Ovary (tissue), 9 donors: ENCODE data around the gene SGTA. TPM values are rescaled to one million over a fixed set of nuclear protein-coding genes. Genes with fewer than 3 reads are reported as not detected.

ENCODE experiments used
- DNase-seq, 5 donors: peaks; one replicate each; pipeline ENCODE4 v3.0.0-alpha.2; 2019 to 2020
- H3K27ac ChIP-seq, 2 donors: fragments of 200-600 bp; one replicate each; pipeline versions ENCODE4 v1.5.1 to v1.8.0; 2019 to 2022
- H3K27me3 ChIP-seq: fragments of 200-600 bp; one replicate; pipeline ENCODE4 v1.8.0; 2022
- H3K36me3 ChIP-seq: fragments of 200-600 bp; sonication (generic); one replicate; pipeline ENCODE4 v1.5.1; 2019
- H3K4me1 ChIP-seq: one replicate; pipeline ENCODE4 v1.8.1; 2013; ENCODE audit warnings: mild to moderate bottlenecking, moderate library complexity; ENCODE audit not compliant: insufficient read depth
- H3K4me3 ChIP-seq: fragments of 200-600 bp; sonication (generic); one replicate; pipeline ENCODE4 v1.5.1; 2017
- H3K9me3 ChIP-seq, 2 donors: fragments of 200-600 bp in 1 of 2; sonication (generic) in 1 of 2; one replicate each; pipeline versions ENCODE4 v1.5.1 to v1.8.1; 2013 to 2019; ENCODE audit warnings: mild to moderate bottlenecking in 1 of 2, moderate library complexity in 1 of 2
- EP300 ChIP-seq: sonication (generic); formaldehyde crosslinking; IDR thresholded peaks from one replicate; pipeline ENCODE4 v1.6.1; 2017; ENCODE audit warnings: antibody characterized with exemption
- POLR2A ChIP-seq: fragments of 450-650 bp; IDR thresholded peaks from one replicate; pipeline ENCODE4 v1.6.1; 2017; ENCODE audit warnings: antibody characterized with exemption, mild to moderate bottlenecking, moderate library complexity
- WGBS, 3 donors: extraction: QIAGEN DNeasy Blood & Tissue Kit in 1 of 3; methylation state at CpG; one replicate each; pipeline versions ENCODE4 v1.1.5 to v1.1.7; 2013 to 2017; 5-methylcytosine and 5-hydroxymethylcytosine counted together
- intact Hi-C, 4 donors: fragments of 100-400 bp; cut with DNase I; formaldehyde crosslinking; loops; one replicate each; pipeline versions ENCODE4 v1.11.0 to v1.15.1; 2022 to 2023
- polyA plus RNA-seq, 2 donors: library from polyadenylated mRNA; stranded (reverse); fragments of 200-250 nt in 1 of 2; fragments of 350-450 nt in 1 of 2; fragmentation: Illumina TruSeq in 1 of 2; extraction: RNeasy Lipid Tissue Mini Kit (QIAGEN cat#74804) in 1 of 2; gene quantifications; one replicate each; pipeline ENCODE4 v1.2.3, GENCODE V29; 2013 to 2014
- total RNA-seq, 7 donors: library from RNA; depleted of rRNA in 2 of 7; stranded (reverse); fragments of >200 nt in 2 of 7; fragmentation: NEBNext Ultra II Directional in 3 of 7; extraction: Animal tissue kit (Norgen Biotek cat#: 25700) in 3 of 7; gene quantifications; one replicate each; pipeline versions ENCODE4 v1.1.0 to v1.2.4, GENCODE V29; 2016 to 2023
- TF ChIP-seq, protein P1 (sequence below), 3 donors: fragments of 450-650 bp in 2 of 3; fragments of 200-600 bp in 1 of 3; IDR thresholded peaks; one replicate each; pipeline versions ENCODE4 v1.5.1 to v1.8.0; 2016 to 2022; ENCODE audit warnings: antibody characterized with exemption in 3 of 3, mild to moderate bottlenecking in 1 of 3
- donor health status: DM: no; HTN: no; CAD: no; lungs with moderate emphysema.
- donor health status: DM: no; HTN: no; CAD: no.
- donor health status: Bipolar disorder and iron deficiency.
- donor health status: DM: yes; HTN: yes; CAD: no.
- donor health status: DM: no; HTN: no; CAD: no.
- donor health status: DM: yes; HTN: yes; CAD: no.

Gene SGTA
- total and polyA plus RNA-seq, 9 donors = 27.0 to 65.5 (median 53.4) TPM

DNA sequence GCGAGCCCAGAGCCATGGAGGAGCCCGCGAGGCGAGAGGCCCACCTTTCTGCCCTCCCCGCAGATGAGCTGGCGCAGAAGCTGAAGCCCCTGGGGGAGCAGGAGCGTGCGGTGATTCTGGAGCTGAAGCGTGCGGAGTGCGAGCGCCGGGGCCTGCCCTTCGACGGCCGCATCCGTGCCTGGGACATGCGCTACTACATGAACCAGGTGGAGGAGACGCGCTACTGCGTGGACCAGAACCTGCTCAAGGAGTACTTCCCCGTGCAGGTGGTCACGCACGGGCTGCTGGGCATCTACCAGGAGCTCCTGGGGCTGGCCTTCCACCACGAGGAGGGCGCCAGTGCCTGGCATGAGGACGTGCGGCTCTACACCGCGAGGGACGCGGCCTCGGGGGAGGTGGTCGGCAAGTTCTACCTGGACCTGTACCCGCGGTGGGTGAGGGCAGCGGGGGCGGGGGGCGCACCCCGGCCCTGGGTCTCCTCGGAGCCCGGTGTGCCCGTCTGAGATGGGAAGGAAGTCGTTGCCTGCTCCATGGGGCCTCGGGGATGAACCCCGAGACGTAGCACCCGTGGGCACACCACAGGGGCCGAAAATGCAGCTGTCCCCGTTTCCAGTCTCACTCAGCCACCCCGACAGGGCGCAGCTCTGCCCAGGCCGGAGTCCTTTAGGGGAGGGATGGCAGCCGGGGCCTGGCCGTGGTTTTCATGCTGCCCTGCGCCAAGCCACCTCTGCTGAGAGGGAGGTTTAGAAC is 24.5 kb upstream of the SGTA start:
- 94 to 95% (median 95%) methylated on average over 42 to 56 of the region's 56 CpGs for WGBS, 3 donors
- TF ChIP-seq, protein P1, sequence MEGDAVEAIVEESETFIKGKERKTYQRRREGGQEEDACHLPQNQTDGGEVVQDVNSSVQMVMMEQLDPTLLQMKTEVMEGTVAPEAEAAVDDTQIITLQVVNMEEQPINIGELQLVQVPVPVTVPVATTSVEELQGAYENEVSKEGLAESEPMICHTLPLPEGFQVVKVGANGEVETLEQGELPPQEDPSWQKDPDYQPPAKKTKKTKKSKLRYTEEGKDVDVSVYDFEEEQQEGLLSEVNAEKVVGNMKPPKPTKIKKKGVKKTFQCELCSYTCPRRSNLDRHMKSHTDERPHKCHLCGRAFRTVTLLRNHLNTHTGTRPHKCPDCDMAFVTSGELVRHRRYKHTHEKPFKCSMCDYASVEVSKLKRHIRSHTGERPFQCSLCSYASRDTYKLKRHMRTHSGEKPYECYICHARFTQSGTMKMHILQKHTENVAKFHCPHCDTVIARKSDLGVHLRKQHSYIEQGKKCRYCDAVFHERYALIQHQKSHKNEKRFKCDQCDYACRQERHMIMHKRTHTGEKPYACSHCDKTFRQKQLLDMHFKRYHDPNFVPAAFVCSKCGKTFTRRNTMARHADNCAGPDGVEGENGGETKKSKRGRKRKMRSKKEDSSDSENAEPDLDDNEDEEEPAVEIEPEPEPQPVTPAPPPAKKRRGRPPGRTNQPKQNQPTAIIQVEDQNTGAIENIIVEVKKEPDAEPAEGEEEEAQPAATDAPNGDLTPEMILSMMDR (IDR thresholded peaks at IDR 0.05) = no peak
- no peak for TF ChIP-seq POLR2A
- TF ChIP-seq EP300 = no peak
- Histone ChIP-seq H3K4me1 (no peaks in the 10 kb centered on the region), H3K27me3 (no peaks in the 10 kb centered on the region), H3K4me3 (no peak overlapping the region), H3K27ac (no peak overlapping the region), H3K9me3 (no peaks in the 10 kb centered on the region), H3K36me3 (no peaks in the 10 kb centered on the region)
- no peak for DNase-seq
- intact Hi-C loops = no loop called here

DNA sequence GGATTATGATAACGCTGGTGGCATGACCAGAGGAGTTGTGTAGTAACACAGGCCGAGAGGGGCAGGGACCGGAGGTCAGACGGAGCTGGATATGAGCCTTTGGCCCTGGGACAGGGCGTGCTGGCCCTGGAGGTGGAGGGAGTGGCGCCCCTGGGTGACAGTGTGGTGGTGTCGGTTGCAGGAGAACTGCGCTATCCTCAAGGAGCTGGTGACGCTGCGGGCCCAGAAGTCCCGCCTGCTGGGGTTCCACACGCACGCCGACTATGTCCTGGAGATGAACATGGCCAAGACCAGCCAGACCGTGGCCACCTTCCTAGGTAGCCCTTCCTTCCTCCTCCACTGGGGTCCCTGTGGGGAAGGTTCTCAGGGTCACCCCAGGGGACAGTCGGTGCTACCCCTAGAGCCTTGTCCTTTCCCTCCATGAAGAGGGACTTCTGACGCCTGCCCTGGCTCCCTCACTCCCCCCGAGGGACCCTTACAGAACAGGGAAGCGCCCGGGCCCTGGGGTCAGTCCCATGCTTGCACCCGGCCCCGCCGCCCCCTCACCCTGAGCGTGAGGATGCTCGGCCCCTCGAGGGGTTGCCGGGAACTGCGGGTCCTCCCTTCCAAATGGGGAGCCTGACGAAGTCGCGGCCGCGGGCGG is 23.8 kb upstream of the SGTA start:
- Histone ChIP-seq H3K27ac (no peak overlapping the region), H3K36me3 (no peaks in the 10 kb centered on the region), H3K4me3 (no peak overlapping the region), H3K9me3 (no peaks in the 10 kb centered on the region), H3K27me3 (no peaks in the 10 kb centered on the region), H3K4me1 (no peaks in the 10 kb centered on the region)
- DNase-seq = no peak
- WGBS, 3 donors = 92 to 96% (median 96%) methylated on average over 31 to 34 of the region's 34 CpGs
- intact Hi-C loops = no loop called here
- TF ChIP-seq EP300 (no peak), POLR2A (no peak)
- TF ChIP-seq, protein P1 (IDR thresholded peaks at IDR 0.05) = no peak

DNA sequence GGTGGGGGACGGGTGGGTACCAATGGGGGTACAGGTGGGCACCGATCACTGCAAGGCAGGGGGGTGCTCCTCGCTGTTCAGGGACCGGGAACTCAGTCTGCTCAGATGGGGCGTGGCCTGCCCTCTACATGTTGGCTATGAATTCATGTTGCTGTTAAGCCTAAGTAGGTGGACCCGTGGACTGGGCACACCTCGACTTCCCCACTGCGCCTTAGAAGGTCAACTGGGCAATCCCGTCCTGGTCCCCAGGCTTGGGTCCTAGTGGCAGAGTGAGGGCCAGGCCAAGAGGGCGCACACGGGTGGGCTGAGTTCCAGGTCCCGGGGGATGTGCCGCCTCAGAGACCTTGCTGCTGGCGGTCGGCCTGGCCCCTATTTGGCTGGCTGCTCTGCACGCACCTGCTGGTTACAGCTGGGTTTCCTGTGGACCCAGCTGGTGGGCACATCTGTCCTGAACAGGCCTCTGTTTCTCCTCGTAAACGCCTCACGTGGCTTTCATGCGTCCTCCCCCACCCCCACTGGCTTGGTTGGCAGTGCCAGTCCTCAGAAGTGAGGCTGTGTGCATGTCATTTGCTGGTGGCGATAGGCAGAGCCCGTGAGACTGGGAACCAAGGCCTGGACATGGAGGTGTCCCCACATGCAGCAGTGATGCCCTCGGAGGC is 23.0 kb upstream of the SGTA start:
- intact Hi-C loops = no loop called here

DNA sequence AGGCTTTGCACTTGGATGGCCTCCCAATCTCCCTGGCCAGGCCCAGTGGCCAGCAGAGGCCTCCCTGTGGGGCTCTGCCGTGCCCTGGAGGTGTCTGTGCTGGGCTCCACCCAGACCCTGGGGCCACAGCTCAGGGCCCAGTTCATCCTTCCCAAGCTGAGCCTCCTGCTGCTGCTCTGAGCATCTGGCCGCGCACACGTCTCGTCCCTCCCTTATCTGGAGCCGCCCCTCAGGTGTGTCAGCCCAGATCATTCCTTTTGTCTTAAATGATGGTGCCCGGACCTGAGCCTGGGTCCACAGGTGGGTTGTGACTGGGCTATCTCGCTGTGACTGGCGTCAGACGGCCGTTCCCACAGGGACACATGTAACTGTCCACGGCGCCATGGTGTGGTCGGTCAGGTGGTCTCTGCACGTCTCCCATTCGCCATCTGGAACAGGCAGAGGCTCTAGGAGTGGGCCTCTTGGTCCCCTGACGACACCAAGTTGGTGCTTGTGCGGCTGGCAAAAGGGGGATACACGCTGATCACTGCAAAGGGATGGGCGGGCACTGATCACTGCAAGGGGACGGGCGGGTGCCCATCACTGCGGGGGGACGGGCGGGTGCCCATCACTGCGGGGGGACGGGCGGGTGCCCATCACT is 22.3 kb upstream of the SGTA start:
- no peak overlapping the region for H3K4me3 ChIP-seq
- no peak overlapping the region for H3K27ac ChIP-seq
- no peaks in the 10 kb centered on the region for H3K36me3 ChIP-seq
- H3K4me1 ChIP-seq = no peaks in the 10 kb centered on the region
- intact Hi-C loops = no loop called here
- 95 to 97% (median 96%) methylated on average over 19 to 28 of the region's 28 CpGs for WGBS, 3 donors
- no peaks in the 10 kb centered on the region for H3K27me3 ChIP-seq
- no peak for DNase-seq
- H3K9me3 ChIP-seq = no peaks in the 10 kb centered on the region
- TF ChIP-seq, protein P1 (IDR thresholded peaks at IDR 0.05) = no peak
- TF ChIP-seq POLR2A (no peak), EP300 (no peak)

More for the DNA sequence above, 23.0 kb upstream of the SGTA start:
- DNase-seq = no peak
- no peaks in the 10 kb centered on the region for H3K36me3 ChIP-seq
- H3K9me3 ChIP-seq = no peaks in the 10 kb centered on the region
- H3K27me3 ChIP-seq = no peaks in the 10 kb centered on the region
- 89 to 94% (median 90%) methylated on average over 22 to 23 of the region's 23 CpGs for WGBS, 3 donors
- H3K27ac ChIP-seq = no peak overlapping the region
- TF ChIP-seq EP300 = no peak
- no peak for TF ChIP-seq POLR2A
- TF ChIP-seq, protein P1 (IDR thresholded peaks at IDR 0.05) = no peak
- H3K4me3 ChIP-seq = no peak overlapping the region
- no peaks in the 10 kb centered on the region for H3K4me1 ChIP-seq
